ENCODE measurements around the gene BCL7A. TPM values are rescaled to one million over a fixed set of nuclear protein-coding genes. Genes with fewer than 3 reads are reported as not detected.
A peak's percentile ranks its signal among the peaks of the same experiment; 100 is the strongest.

The BCL7A gene
- total and polyA plus RNA-seq, 9 of the 15 experiments (the other 6 are each of a cell fraction or from before 2014, with no cell fraction given), result 0.25 to 21.9 (median 14.9) TPM

DNA sequence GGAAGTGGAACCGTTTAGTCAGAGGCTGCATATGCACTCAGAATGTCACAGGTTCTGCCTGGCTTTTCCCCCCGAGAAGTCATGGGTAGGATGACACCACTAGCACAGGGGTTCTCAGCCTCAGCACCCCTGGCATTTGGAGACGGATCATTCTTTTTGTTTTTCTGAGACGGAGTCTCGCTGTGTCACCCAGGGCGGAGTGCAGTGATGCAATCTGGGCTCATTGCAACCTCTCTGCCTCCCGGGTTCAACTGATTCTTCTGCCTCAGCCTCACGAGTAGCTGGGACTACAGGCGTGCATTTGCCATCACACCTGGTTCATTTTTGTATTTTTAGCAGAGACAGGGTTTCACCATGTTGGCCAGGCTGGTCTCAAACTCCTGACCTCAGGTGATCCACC, 28.1 kb downstream of the BCL7A start (continued):
- TF ChIP-seq, protein P1, sequence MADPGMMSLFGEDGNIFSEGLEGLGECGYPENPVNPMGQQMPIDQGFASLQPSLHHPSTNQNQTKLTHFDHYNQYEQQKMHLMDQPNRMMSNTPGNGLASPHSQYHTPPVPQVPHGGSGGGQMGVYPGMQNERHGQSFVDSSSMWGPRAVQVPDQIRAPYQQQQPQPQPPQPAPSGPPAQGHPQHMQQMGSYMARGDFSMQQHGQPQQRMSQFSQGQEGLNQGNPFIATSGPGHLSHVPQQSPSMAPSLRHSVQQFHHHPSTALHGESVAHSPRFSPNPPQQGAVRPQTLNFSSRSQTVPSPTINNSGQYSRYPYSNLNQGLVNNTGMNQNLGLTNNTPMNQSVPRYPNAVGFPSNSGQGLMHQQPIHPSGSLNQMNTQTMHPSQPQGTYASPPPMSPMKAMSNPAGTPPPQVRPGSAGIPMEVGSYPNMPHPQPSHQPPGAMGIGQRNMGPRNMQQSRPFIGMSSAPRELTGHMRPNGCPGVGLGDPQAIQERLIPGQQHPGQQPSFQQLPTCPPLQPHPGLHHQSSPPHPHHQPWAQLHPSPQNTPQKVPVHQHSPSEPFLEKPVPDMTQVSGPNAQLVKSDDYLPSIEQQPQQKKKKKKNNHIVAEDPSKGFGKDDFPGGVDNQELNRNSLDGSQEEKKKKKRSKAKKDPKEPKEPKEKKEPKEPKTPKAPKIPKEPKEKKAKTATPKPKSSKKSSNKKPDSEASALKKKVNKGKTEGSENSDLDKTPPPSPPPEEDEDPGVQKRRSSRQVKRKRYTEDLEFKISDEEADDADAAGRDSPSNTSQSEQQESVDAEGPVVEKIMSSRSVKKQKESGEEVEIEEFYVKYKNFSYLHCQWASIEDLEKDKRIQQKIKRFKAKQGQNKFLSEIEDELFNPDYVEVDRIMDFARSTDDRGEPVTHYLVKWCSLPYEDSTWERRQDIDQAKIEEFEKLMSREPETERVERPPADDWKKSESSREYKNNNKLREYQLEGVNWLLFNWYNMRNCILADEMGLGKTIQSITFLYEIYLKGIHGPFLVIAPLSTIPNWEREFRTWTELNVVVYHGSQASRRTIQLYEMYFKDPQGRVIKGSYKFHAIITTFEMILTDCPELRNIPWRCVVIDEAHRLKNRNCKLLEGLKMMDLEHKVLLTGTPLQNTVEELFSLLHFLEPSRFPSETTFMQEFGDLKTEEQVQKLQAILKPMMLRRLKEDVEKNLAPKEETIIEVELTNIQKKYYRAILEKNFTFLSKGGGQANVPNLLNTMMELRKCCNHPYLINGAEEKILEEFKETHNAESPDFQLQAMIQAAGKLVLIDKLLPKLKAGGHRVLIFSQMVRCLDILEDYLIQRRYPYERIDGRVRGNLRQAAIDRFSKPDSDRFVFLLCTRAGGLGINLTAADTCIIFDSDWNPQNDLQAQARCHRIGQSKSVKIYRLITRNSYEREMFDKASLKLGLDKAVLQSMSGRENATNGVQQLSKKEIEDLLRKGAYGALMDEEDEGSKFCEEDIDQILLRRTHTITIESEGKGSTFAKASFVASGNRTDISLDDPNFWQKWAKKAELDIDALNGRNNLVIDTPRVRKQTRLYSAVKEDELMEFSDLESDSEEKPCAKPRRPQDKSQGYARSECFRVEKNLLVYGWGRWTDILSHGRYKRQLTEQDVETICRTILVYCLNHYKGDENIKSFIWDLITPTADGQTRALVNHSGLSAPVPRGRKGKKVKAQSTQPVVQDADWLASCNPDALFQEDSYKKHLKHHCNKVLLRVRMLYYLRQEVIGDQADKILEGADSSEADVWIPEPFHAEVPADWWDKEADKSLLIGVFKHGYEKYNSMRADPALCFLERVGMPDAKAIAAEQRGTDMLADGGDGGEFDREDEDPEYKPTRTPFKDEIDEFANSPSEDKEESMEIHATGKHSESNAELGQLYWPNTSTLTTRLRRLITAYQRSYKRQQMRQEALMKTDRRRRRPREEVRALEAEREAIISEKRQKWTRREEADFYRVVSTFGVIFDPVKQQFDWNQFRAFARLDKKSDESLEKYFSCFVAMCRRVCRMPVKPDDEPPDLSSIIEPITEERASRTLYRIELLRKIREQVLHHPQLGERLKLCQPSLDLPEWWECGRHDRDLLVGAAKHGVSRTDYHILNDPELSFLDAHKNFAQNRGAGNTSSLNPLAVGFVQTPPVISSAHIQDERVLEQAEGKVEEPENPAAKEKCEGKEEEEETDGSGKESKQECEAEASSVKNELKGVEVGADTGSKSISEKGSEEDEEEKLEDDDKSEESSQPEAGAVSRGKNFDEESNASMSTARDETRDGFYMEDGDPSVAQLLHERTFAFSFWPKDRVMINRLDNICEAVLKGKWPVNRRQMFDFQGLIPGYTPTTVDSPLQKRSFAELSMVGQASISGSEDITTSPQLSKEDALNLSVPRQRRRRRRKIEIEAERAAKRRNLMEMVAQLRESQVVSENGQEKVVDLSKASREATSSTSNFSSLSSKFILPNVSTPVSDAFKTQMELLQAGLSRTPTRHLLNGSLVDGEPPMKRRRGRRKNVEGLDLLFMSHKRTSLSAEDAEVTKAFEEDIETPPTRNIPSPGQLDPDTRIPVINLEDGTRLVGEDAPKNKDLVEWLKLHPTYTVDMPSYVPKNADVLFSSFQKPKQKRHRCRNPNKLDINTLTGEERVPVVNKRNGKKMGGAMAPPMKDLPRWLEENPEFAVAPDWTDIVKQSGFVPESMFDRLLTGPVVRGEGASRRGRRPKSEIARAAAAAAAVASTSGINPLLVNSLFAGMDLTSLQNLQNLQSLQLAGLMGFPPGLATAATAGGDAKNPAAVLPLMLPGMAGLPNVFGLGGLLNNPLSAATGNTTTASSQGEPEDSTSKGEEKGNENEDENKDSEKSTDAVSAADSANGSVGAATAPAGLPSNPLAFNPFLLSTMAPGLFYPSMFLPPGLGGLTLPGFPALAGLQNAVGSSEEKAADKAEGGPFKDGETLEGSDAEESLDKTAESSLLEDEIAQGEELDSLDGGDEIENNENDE (IDR thresholded peaks at IDR 0.05; ENCODE audit: low read depth, low read length), result no peak
- TF ChIP-seq ZNF445 (CRISPR knock-in tag; IDR thresholded peaks at IDR 0.05; ENCODE audit: low read depth) (no peak), HLTF (IDR thresholded peaks at IDR 0.05) (no peak), RBM15 (IDR thresholded peaks at IDR 0.05; ENCODE audit: insufficient read depth, low read length) (no peak), ZNF224 (CRISPR knock-in tag; IDR thresholded peaks at IDR 0.05) (no peak), CEBPG (CRISPR knock-in tag; IDR thresholded peaks at IDR 0.05) (peak; percentile 62), CEBPG (tag; conservative IDR thresholded peaks at IDR 0.05 in 1 of 2, IDR thresholded peaks at IDR 0.05 in 1 of 2) (peak in 1 of 2 experiments; percentile 29; a peak in 1 of 4 replicates), CBFA2T3 (IDR thresholded peaks at IDR 0.05) (no peak), CEBPB (tag; IDR thresholded peaks at IDR 0.05) (peak; percentile 70), ZNF165 (CRISPR knock-in tag; IDR thresholded peaks at IDR 0.05; ENCODE audit: borderline replicate concordance) (no peak), CBX5 (IDR thresholded peaks at IDR 0.05; ENCODE audit: borderline replicate concordance, low read depth) (no peak), STAT5A (IDR thresholded peaks at IDR 0.05; ENCODE audit: borderline replicate concordance, low read length) (no peak)
- TF ChIP-seq, protein P2, sequence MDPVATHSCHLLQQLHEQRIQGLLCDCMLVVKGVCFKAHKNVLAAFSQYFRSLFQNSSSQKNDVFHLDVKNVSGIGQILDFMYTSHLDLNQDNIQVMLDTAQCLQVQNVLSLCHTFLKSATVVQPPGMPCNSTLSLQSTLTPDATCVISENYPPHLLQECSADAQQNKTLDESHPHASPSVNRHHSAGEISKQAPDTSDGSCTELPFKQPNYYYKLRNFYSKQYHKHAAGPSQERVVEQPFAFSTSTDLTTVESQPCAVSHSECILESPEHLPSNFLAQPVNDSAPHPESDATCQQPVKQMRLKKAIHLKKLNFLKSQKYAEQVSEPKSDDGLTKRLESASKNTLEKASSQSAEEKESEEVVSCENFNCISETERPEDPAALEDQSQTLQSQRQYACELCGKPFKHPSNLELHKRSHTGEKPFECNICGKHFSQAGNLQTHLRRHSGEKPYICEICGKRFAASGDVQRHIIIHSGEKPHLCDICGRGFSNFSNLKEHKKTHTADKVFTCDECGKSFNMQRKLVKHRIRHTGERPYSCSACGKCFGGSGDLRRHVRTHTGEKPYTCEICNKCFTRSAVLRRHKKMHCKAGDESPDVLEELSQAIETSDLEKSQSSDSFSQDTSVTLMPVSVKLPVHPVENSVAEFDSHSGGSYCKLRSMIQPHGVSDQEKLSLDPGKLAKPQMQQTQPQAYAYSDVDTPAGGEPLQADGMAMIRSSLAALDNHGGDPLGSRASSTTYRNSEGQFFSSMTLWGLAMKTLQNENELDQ (CRISPR knock-in tag; IDR thresholded peaks at IDR 0.05; ENCODE audit: borderline replicate concordance), result no peak
- TF ChIP-seq, protein P3, sequence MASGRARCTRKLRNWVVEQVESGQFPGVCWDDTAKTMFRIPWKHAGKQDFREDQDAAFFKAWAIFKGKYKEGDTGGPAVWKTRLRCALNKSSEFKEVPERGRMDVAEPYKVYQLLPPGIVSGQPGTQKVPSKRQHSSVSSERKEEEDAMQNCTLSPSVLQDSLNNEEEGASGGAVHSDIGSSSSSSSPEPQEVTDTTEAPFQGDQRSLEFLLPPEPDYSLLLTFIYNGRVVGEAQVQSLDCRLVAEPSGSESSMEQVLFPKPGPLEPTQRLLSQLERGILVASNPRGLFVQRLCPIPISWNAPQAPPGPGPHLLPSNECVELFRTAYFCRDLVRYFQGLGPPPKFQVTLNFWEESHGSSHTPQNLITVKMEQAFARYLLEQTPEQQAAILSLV (tag; IDR thresholded peaks at IDR 0.05), result 0 out of 2 replicates have a peak, but pooled peaks have one; percentile 58
